H1 (cell line): ENCODE results near the gene RABEP2. TPM values are rescaled to one million over a fixed set of nuclear protein-coding genes. Genes with fewer than 3 reads are reported as not detected.

Experiments used
- ATF2 ChIP-seq: IDR thresholded peaks from 2 replicates; pipeline ENCODE4 v1.6.1; 2012; ENCODE audit warnings: low read length, inconsistent platforms
- BCL11A ChIP-seq, 2 experiments: IDR thresholded peaks; one replicate each; pipeline ENCODE4 v1.6.1; 2011; ENCODE audit warnings: low read depth in 2 of 2, low read length in 2 of 2, mild to moderate bottlenecking in 2 of 2
- CHD1 ChIP-seq: IDR thresholded peaks from 2 replicates; pipeline ENCODE4 v1.6.1; 2012; ENCODE audit warnings: low read depth, low read length, improper control_type of control experiment
- CHD7 ChIP-seq: fragments of 300-600 bp; sonication (generic); IDR thresholded peaks from 2 replicates; pipeline ENCODE4 v1.7.1; 2012; ENCODE audit warnings: low read length, moderate library complexity, mild to moderate bottlenecking, inconsistent platforms; ENCODE audit not compliant: insufficient replicate concordance
- E2F6 ChIP-seq: IDR thresholded peaks from 2 replicates; pipeline ENCODE4 v1.6.1; 2012; ENCODE audit warnings: inconsistent platforms
- EZH2 ChIP-seq: fragments of 200-600 bp; sonication (generic); IDR thresholded peaks from 2 replicates; pipeline ENCODE4 v1.7.1; 2012; ENCODE audit warnings: low read depth, mild to moderate bottlenecking, moderate library complexity, low read length, inconsistent platforms; ENCODE audit not compliant: severe bottlenecking
- MAFK ChIP-seq: IDR thresholded peaks from 2 replicates; pipeline ENCODE4 v1.6.1; 2012; ENCODE audit warnings: low read depth, mild to moderate bottlenecking, improper control_type of control experiment, low read length
- SP1 ChIP-seq: IDR thresholded peaks from 2 replicates; pipeline ENCODE4 v1.6.1; 2011; ENCODE audit warnings: low read depth, low read length
- TEAD4 ChIP-seq: IDR thresholded peaks from 2 replicates; pipeline ENCODE4 v1.6.1; 2012; ENCODE audit warnings: low read depth, low read length, inconsistent platforms, mixed read lengths
- polyA plus RNA-seq, 7 experiments: library from polyadenylated mRNA; depleted of rRNA in 3 of 7; stranded (reverse) in 5 of 7; unstranded in 2 of 7; fragments of >200 nt in 5 of 7; fragments of 200-250 nt in 2 of 7; gene quantifications; 1 replicate in 5 of 7; 2 replicates in 1 of 7; 4 replicates in 1 of 7; pipeline versions ENCODE4 v1.2.1 to v1.2.3, GENCODE V29; 2011 to 2013; ENCODE audit warnings: missing spikeins in 2 of 7, mixed read lengths in 2 of 7
- total RNA-seq: library from RNA; stranded (reverse); fragmentation: NEBNext Ultra II Directional; extraction: Animal tissue kit (Norgen Biotek cat#: 25700); gene quantifications from 2 replicates; pipeline ENCODE4 v1.2.1, GENCODE V29; 2021

RABEP2 gene
- total and polyA plus RNA-seq, 2 of the 8 experiments (the other 6 are each of a cell fraction or from before 2014, with no cell fraction given): 10.4 to 14.9 TPM

- TF ChIP-seq ATF2: no peak
- TF ChIP-seq E2F6: no peak
- no peak for TF ChIP-seq EZH2
- TF ChIP-seq CHD1: no peak
- no peak for TF ChIP-seq BCL11A (IDR thresholded peaks at IDR 0.05; ENCODE audit: low read depth in 2 of 2, low read length in 2 of 2)
- TF ChIP-seq SP1: peak; percentile 88
- no peak for TF ChIP-seq MAFK
- no peak for TF ChIP-seq CHD7
- no peak for TF ChIP-seq TEAD4
Measured at GRCh38 chr16:28924762-28925385, at the start of gene RABEP2 (continued).
